ENCODE measurements around the gene OR13C4.
"Not testable (repeated sequence)": the region's sequence is repeated elsewhere in the genome, so short reads cannot be mapped to it uniquely, and the experiment has no call there.

Gene OR13C4

DNA sequence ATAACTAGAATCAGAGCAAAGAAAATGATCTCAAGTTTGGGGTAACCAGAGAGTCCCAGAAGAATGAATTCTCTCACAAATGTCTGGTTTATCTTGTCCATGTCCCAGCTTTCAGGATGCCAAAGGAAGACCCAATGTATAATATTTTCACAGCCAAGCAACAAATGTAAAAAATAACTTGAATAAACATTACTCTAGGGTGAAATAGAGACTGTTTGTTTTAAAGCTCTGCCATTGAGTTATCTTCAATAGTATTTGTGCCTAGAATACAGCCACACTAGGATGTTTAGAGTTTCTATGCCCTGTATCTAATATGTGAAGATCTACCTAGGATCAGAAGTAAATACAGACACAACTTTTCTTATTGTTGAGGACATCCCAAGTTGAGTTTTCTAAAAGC is at the start of gene OR13C4:
OR13C4 (minus strand) TSS at position 101 of the 400 bp plus-strand sequence; CDS start at position 101, 0 bp downstream.
- Mint-ChIP-seq H3K9me3 (no peaks in the 10 kb centered on the region), H3K4me1 (ENCODE audit: low read depth) (no peaks in the 10 kb centered on the region), H3K27me3 (ENCODE audit: low read depth) (no peaks in the 10 kb centered on the region), H3K27ac (no peak within 1 kb of the TSS), H3K4me3 (no peak within 1 kb of the TSS), H3K36me3 (ENCODE audit: low read depth) (no peaks in the 10 kb centered on the region)
- DNase-seq (ENCODE audit: low spot score), result no peak

DNA sequence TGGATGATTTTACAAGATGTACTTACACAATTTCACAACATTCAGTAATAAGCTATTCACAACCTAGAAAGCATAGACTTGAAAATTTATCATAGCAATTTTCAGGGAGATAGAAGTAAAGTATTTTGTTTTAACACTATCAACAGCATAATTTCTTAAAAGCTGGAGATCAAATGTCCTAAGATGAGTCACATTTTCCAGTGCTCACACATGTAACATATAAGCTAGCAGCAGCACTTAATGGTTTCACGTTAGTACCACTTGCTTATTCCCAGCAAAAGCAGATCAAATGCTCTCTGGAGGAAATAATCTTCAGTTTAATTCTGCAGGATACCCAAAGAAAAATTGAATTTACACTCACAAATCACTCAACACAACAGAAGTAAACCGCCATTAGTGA is 48.4 kb upstream of the OR13C4 start:
- Mint-ChIP-seq H3K9me3 (peaks cover 4% of the 10 kb centered on the region), H3K4me3 (no peak overlapping the region), H3K36me3 (ENCODE audit: low read depth) (no peaks in the 10 kb centered on the region), H3K27ac (no peak overlapping the region), H3K4me1 (ENCODE audit: low read depth) (no peaks in the 10 kb centered on the region), H3K27me3 (ENCODE audit: low read depth) (no peaks in the 10 kb centered on the region)
- no peak for DNase-seq (ENCODE audit: low spot score)

- DNase-seq (ENCODE audit: low spot score), result no peak
- no peaks in the 10 kb centered on the region for H3K4me1 Mint-ChIP-seq (ENCODE audit: low read depth)
- H3K4me3 Mint-ChIP-seq, result no peak overlapping the region
- no peaks in the 10 kb centered on the region for H3K36me3 Mint-ChIP-seq (ENCODE audit: low read depth)
- peaks cover 4% of the 10 kb centered on the region for H3K9me3 Mint-ChIP-seq
- no peaks in the 10 kb centered on the region for H3K27me3 Mint-ChIP-seq (ENCODE audit: low read depth)
- H3K27ac Mint-ChIP-seq, result no peak overlapping the region
Measured at GRCh38 chr9:104572612-104573011, 45.6 kb upstream of the OR13C4 start.

- no peak within 1 kb of the TSS for H3K4me3 Mint-ChIP-seq
- H3K36me3 Mint-ChIP-seq (ENCODE audit: low read depth), result no peaks in the 10 kb centered on the region
- H3K27me3 Mint-ChIP-seq (ENCODE audit: low read depth), result no peaks in the 10 kb centered on the region
- DNase-seq (ENCODE audit: low spot score), result no peak
- H3K9me3 Mint-ChIP-seq, result peaks cover 4% of the 10 kb centered on the region
- no peaks in the 10 kb centered on the region for H3K4me1 Mint-ChIP-seq (ENCODE audit: low read depth)
- H3K27ac Mint-ChIP-seq, result no peak within 1 kb of the TSS
Measured at GRCh38 chr9:104568868-104569267, 41.9 kb upstream of the OR13C4 start, which contains the start of gene OR13C8. Gene OR13C8 (plus strand): TSS chr9:104569168. CDS start chr9:104569168, 0 bp downstream.

- Mint-ChIP-seq H3K9me3 (no peaks in the 10 kb centered on the region), H3K27me3 (ENCODE audit: low read depth) (no peaks in the 10 kb centered on the region), H3K4me3 (no peak overlapping the region), H3K27ac (no peak overlapping the region), H3K4me1 (ENCODE audit: low read depth) (no peaks in the 10 kb centered on the region), H3K36me3 (ENCODE audit: low read depth) (no peaks in the 10 kb centered on the region)
- DNase-seq (ENCODE audit: low spot score), result no peak
Measured at GRCh38 chr9:104564358-104564757, 37.3 kb upstream of the OR13C4 start.

DNA sequence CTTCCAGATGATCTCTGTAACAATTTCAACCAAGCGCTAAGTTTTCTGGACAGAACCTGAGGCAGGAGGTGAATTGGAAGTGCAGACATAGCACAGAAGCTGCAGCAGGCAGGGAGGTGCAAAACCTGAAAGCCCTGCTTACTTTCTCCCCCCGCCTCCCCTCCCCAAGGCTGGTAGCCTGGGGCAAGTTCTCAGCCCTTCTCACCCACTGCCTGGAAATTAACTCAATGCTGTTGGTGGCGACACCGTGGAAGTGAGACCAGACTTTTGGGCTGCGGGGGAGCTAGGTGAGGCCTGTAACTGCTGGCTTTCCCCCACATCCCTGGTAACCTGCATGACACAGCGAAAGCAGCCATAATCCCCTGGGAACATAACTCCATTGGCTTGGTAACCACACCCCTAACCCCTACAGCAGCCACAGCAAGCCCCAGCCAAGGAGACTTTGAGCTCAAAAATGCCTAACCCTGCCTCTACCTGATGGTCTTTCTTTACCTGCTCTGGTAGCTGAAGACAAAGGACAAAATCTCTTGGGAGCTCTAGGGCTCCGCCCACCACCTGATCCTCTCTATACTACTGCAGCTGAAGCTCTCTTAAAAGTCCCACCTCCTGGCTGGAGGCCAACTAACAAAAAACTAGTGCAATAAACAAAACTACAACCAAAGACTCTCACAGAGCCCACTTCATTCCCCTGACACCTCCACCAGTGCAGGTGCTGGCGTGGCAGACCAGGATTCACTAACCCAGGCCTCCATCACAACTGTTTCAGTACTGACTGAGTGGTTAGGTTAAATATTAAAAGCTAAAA is 30.0 kb upstream of the OR13C4 start:
- H3K27me3 Mint-ChIP-seq (ENCODE audit: low read depth), result no peaks in the 10 kb centered on the region
- no peak for DNase-seq (ENCODE audit: low spot score)
- H3K4me3 Mint-ChIP-seq, result no peak overlapping the region
- no peaks in the 10 kb centered on the region for H3K4me1 Mint-ChIP-seq (ENCODE audit: low read depth)
- no peaks in the 10 kb centered on the region for H3K9me3 Mint-ChIP-seq
- no peak overlapping the region for H3K27ac Mint-ChIP-seq
- no peaks in the 10 kb centered on the region for H3K36me3 Mint-ChIP-seq (ENCODE audit: low read depth)

DNA sequence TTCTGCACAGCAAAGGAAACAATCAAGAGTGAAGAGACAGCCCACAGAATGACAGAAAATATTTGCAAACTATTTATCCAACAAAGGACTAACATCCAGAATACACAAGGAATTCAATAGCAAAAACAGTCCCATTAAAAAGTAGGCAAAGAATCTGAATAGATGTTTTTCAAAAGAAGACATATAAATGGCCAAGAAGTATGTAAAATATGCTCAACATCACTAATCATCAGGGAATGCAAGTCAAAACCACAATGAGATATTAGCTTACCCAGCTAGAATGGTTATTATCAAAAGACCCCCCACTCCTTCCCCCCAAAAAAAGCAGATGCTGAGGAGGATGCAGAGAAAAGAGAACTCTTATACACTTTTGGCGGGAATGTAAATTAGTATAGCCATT is 28.5 kb upstream of the OR13C4 start:
- no peaks in the 10 kb centered on the region for H3K27me3 Mint-ChIP-seq (ENCODE audit: low read depth)
- no peak overlapping the region for H3K27ac Mint-ChIP-seq
- no peak overlapping the region for H3K4me3 Mint-ChIP-seq
- H3K36me3 Mint-ChIP-seq (ENCODE audit: low read depth), result no peaks in the 10 kb centered on the region
- DNase-seq (ENCODE audit: low spot score), result no peak
- H3K9me3 Mint-ChIP-seq, result no peaks in the 10 kb centered on the region
- no peaks in the 10 kb centered on the region for H3K4me1 Mint-ChIP-seq (ENCODE audit: low read depth)

DNA sequence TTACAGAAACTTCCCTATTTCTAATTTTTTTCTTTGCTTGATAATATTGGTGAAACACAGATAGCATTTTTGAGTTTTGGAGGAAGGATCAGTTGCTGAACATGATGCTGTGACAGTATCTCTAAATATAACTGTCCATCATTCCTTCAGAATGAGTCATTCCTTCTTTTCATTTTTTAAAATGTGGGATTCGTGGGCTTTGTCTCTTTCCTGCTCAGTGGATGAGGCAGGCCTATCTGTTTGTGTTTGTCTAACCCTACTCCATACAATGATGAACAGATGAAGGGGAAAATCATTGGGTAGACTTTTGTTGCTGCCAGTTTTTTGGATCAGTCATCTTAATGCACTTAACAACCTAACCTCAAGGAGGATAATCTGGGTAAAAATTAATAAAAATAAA is 26.3 kb upstream of the OR13C4 start:
- H3K9me3 Mint-ChIP-seq, result no peaks in the 10 kb centered on the region
- H3K27me3 Mint-ChIP-seq (ENCODE audit: low read depth), result no peaks in the 10 kb centered on the region
- H3K36me3 Mint-ChIP-seq (ENCODE audit: low read depth), result no peaks in the 10 kb centered on the region
- H3K4me1 Mint-ChIP-seq (ENCODE audit: low read depth), result no peaks in the 10 kb centered on the region
- no peak overlapping the region for H3K27ac Mint-ChIP-seq
- DNase-seq (ENCODE audit: low spot score), result no peak
- no peak overlapping the region for H3K4me3 Mint-ChIP-seq

DNA sequence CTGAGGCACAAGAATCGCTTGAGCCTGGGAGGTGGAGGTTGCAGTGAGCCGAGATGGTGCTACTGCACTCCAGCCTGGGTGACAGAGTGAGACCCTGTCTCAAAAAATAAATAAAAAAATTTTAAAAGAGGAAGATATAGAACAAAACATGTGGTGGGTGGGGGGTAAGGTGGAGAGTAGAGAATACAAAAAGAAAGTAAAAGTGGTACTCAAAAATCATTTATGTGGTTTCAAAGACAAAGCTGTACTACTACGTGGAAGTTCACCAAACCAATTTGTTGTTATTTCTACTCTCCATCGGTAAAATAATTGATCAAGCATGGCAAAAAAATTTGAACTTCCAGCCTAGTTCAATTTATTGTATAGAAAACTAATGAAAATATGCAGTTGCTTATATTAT is 17.6 kb upstream of the OR13C4 start:
- no peaks in the 10 kb centered on the region for H3K4me1 Mint-ChIP-seq (ENCODE audit: low read depth)
- H3K4me3 Mint-ChIP-seq, result no peak overlapping the region
- H3K27me3 Mint-ChIP-seq (ENCODE audit: low read depth), result no peaks in the 10 kb centered on the region
- H3K36me3 Mint-ChIP-seq (ENCODE audit: low read depth), result no peaks in the 10 kb centered on the region
- H3K27ac Mint-ChIP-seq, result no peak overlapping the region
- no peaks in the 10 kb centered on the region for H3K9me3 Mint-ChIP-seq
- DNase-seq (ENCODE audit: low spot score), result no peak

DNA sequence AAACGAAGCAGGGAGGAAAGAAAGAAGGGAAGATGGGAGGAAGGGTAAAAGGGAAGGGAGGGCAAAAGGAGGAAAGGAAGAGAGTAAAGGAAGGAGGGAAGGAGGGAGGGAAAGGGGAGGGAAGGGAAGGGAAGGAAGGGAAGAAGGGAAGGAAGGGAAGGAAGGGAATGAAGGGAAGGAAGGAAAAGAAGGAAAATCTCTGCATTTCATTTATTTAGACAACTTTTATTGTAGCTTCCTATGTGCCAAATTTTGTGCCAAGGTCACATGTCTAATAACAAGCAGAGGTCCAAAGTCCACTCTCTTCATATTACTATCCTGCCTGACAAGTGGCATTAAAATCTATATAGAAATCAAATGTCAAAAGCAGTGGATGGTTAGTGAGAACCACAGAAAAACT is 12.3 kb upstream of the OR13C4 start:
- Mint-ChIP-seq H3K4me1 (ENCODE audit: low read depth) (no peaks in the 10 kb centered on the region), H3K27me3 (ENCODE audit: low read depth) (no peaks in the 10 kb centered on the region), H3K9me3 (no peaks in the 10 kb centered on the region), H3K36me3 (ENCODE audit: low read depth) (no peaks in the 10 kb centered on the region), H3K4me3 (no peak overlapping the region), H3K27ac (no peak overlapping the region)
- DNase-seq (ENCODE audit: low spot score), result no peak

- no peak for DNase-seq (ENCODE audit: low spot score)
- Mint-ChIP-seq H3K9me3 (no peaks in the 10 kb centered on the region), H3K4me3 (no peak within 1 kb of the TSS), H3K36me3 (ENCODE audit: low read depth) (no peaks in the 10 kb centered on the region), H3K27ac (no peak within 1 kb of the TSS), H3K4me1 (ENCODE audit: low read depth) (no peaks in the 10 kb centered on the region), H3K27me3 (ENCODE audit: low read depth) (no peaks in the 10 kb centered on the region)
Measured at GRCh38 chr9:104536756-104537155, 9.7 kb upstream of the OR13C4 start, which contains the start of gene OR13C3. Gene OR13C3 (minus strand): TSS chr9:104536856. CDS start chr9:104536723, 133 bp downstream.

GRCh38 chr9:104520241-104520640 is 6.8 kb downstream of the OR13C4 start:
- H3K36me3 Mint-ChIP-seq (ENCODE audit: low read depth); H3K27me3 Mint-ChIP-seq (ENCODE audit: low read depth); H3K4me3 Mint-ChIP-seq; H3K9me3 Mint-ChIP-seq; DNase-seq (ENCODE audit: low spot score); H3K4me1 Mint-ChIP-seq (ENCODE audit: low read depth); H3K27ac Mint-ChIP-seq: not testable (repeated sequence)

- DNase-seq (ENCODE audit: low spot score), result no peak
- no peaks in the 10 kb centered on the region for H3K27me3 Mint-ChIP-seq (ENCODE audit: low read depth)
- H3K36me3 Mint-ChIP-seq (ENCODE audit: low read depth), result no peaks in the 10 kb centered on the region
- H3K4me3 Mint-ChIP-seq, result no peak overlapping the region
- H3K9me3 Mint-ChIP-seq, result no peaks in the 10 kb centered on the region
- H3K4me1 Mint-ChIP-seq (ENCODE audit: low read depth), result no peaks in the 10 kb centered on the region
- H3K27ac Mint-ChIP-seq, result no peak overlapping the region
Measured at GRCh38 chr9:104514901-104515300, 12.1 kb downstream of the OR13C4 start.

GRCh38 chr9:104506565-104506964 is 20.4 kb downstream of the OR13C4 start:
- no peaks in the 10 kb centered on the region for H3K4me1 Mint-ChIP-seq (ENCODE audit: low read depth)
- no peaks in the 10 kb centered on the region for H3K36me3 Mint-ChIP-seq (ENCODE audit: low read depth)
- H3K27me3 Mint-ChIP-seq (ENCODE audit: low read depth), result no peaks in the 10 kb centered on the region
- no peak overlapping the region for H3K27ac Mint-ChIP-seq
- no peak overlapping the region for H3K4me3 Mint-ChIP-seq
- DNase-seq (ENCODE audit: low spot score), result no peak
- H3K9me3 Mint-ChIP-seq, result no peaks in the 10 kb centered on the region

DNA sequence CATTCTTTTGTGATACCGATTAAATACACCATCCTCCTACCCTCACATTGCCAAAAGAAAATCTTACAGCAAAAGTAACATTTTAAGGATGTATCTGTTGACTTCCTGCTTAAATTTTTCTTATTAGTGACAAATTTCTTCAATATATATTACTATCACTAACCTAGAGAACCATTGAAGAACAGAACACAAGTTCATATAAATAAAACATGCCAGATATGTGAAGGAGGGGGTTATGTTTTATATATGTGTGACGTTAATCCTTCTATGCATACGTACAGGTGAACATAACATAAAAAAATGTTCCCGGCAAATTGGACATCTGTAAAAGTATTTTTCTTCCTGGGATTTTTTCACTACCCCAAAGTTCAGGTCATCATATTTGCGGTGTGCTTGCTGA is 23.0 kb downstream of the OR13C4 start, which contains the start of gene OR13F1:
OR13F1 (plus strand) TSS at position 301 of the 400 bp plus-strand sequence; CDS start at position 301, 0 bp downstream.
- Mint-ChIP-seq H3K4me1 (ENCODE audit: low read depth) (no peaks in the 10 kb centered on the region), H3K27me3 (ENCODE audit: low read depth) (no peaks in the 10 kb centered on the region), H3K27ac (no peak within 1 kb of the TSS), H3K36me3 (ENCODE audit: low read depth) (no peaks in the 10 kb centered on the region), H3K4me3 (no peak within 1 kb of the TSS), H3K9me3 (no peaks in the 10 kb centered on the region)
- no peak for DNase-seq (ENCODE audit: low spot score)

Data from T-helper 2 cell treated with Interferon-gamma antibody and Interleukin-4, amounts not matched to agents 5 μg/mL and 100 μg/mL, for 36 hours (primary cell).